ENCODE results near the gene ROR2.

DNA sequence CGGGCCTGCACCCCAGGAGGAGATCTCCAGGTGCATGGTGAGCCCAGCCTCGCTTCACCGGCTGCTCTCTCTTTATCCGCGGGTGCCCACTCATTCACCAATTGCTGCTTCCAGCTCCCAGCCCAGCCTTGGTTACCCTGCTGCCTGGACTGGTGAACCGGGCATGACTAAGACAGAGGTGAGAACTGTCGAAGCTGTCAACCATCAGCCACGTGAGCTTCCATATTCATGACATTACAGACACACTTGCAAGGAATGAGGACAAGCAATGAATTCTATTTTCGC lies 220.5 kb downstream of the ROR2 start:
- TF ChIP-seq POLR2AphosphoS5 (IDR thresholded peaks at IDR 0.05; ENCODE audit: borderline replicate concordance, low read depth, low read length) (no peak), EZH2 (IDR thresholded peaks at IDR 0.05) (no peak), FOXP2 (optimal IDR thresholded peaks at IDR 0.05; ENCODE audit: control extremely low read depth, extremely low read length, insufficient read depth) (no peak)

Measured in SK-N-MC (cell line).